HG02610 (cell line): ENCODE measurements around the gene YIPF1.

Experiments
- ATAC-seq: cut with Tn5 transposase; IDR thresholded peaks from one replicate; pipeline ENCODE4 v1.9.1; 2021; ENCODE audit warnings: mild to moderate bottlenecking, moderate library complexity; ENCODE audit not compliant: unreplicated experiment

The YIPF1 gene

DNA sequence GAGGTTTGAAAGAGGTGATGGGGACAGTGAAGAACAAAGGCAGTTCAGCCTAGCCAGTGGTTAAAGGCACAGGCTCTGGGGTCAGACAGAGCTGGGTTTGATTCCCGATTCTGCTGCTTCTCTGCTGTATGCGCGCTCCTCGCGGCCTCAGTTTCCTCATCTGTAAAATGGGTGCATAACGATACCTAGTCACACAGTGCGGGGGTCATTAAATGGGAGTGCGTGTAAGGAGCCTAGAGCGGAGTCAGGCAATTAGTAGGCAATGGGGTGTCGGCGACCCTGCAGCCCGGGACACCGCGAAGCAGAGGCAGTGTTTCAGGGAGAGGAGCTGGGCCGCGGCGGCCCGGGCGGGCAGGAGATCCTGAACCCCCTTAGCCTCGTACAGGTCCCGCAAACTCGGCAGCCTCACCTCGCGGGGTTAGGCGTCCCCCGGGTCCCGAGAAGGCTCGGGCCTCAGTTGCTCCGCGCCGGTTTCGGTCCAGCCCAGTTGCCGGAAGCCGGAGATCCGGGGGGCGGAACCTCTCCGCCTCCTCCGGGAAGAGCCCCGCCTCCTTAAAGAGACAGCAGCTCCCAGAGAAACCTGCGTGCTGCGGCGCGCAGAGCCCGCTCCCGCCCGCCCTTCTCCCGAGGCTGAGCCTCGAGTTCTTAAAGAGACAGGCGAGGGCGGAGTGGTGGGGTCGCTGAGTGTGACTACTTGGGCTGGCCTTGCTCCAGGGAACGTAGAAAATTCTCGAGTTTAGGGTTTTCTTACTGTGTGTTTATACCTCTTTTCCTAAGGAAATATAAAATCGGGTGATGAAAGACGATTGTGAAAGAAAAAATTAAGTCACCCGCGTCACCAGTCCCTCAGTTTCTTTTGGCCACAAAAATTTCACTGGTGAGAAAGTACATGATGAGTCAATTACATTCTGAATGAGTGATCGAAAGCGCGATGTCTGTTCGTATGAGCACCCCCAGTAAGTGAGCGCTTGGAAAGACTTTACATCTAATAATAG lies at the start of gene YIPF1:
Gene YIPF1, minus strand, starts transcription at position 494 of the 995 bp plus-strand sequence. CDS start 860 bp downstream, outside the sequence.
- peak; percentile 86 for ATAC-seq

DNA sequence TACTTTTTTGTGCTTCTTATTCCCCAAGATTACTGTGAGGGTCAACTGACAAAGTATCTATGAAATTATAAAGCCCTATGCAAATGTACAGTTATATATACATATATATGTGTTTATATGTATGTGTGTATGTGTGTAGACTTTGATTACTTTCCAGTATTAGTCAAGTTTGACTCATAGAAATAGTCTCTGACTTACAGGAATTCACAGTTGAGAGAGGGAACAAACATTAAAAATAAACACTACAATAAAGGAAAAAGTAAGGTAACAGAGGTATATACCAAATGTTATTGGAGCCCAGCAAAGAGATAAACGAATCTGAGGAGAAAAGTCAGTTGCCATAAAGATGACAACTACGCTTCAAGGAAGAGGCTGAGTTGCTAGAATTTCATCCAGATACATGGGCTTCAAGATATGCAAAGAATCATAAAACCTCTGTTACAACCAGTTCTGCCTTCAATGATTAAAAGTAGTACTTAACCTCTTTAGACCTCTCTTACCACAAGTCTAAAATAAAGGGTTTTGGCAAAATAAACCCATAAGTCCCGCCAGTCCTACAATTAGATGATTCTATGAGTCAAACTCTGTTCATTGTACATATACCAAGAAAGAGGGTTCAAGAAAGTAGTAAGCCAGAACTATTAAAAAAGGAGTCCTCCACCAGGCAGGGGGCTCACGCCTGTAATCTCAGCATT lies 48.7 kb upstream of the YIPF1 start:
- ATAC-seq: no peak

DNA sequence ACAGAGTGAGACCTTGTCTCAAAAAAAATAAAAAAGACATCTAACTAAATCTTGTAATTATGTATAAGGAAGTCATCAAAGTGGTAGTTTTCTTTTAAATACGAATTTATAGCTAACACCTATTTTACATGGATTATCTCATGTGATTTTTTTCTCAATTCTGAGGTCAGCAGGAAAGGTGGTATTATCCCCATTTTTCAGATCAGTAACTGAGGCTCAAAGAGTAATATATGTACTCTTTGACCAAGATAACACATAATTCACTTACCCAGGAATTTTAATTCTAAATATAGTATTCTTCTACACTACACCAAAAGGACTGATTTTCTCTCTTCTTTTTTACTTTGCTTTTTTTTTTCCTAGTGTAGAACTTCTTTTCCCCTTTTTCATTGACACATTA lies 46.8 kb upstream of the YIPF1 start:
- ATAC-seq: no peak

DNA sequence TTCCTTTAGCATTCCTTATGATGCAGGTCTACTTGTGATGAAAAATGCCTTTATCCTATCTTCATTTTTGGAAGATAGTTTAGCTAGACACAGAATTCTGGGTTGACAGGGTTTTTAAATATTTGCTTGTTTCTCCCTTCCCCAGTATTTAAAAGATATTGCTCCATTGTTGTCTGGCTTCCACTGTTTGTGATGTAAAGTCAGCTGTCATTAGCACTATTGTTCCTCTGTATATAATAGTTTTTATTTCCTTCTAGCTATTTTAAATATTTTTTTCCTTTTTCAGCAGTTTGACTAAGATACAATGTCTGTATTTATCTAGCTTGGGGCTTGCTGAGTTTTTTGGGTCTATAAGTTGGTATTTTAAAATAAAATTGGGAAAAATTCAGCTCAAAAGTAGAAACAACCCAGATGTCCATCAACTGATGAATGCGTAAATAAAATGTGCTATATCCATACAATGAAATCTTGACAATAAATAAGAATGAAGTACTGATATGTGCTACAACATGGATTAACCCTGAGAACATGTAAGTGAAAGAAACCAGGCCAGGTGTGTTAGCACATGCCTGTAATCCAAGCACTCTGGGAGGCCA lies 44.7 kb upstream of the YIPF1 start:
- ATAC-seq: no peak

DNA sequence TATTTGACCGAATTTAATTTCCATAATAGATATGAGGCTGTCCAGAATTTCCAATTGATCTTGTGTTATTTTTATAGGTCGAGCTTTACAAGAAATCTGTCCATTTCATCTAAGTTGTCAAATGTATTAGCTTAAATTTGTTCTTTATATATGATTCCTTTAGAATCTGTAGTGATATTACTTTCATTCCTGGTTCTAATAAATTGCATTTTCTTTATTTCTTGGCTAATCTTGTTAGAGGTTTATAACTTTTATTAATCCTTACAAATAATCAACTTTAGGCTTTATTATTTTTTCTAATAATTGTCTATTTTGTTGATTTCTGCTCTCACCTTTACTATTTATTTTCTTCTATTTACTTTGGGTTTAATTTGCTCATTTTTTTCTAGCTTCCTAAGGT lies 41.9 kb upstream of the YIPF1 start:
- no peak for ATAC-seq

DNA sequence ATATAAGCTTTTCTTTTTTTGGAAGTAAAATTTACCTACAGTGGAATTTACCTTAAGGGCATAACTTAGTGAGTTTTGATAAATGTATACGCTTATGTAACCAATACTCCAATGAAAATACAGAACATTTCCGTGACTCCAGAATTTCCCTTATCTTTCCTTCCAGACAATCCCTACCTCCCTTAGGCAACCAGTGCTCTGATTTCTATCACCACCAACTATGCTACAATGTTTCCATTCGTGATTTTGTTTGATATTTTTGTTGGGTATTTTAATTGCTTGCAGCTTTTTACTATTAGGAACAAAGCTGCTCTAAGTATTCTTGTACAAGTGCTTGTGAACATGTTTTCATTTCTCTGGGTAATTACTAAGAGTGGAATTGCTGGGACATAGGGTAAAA lies 41.3 kb upstream of the YIPF1 start:
- ATAC-seq: no peak

DNA sequence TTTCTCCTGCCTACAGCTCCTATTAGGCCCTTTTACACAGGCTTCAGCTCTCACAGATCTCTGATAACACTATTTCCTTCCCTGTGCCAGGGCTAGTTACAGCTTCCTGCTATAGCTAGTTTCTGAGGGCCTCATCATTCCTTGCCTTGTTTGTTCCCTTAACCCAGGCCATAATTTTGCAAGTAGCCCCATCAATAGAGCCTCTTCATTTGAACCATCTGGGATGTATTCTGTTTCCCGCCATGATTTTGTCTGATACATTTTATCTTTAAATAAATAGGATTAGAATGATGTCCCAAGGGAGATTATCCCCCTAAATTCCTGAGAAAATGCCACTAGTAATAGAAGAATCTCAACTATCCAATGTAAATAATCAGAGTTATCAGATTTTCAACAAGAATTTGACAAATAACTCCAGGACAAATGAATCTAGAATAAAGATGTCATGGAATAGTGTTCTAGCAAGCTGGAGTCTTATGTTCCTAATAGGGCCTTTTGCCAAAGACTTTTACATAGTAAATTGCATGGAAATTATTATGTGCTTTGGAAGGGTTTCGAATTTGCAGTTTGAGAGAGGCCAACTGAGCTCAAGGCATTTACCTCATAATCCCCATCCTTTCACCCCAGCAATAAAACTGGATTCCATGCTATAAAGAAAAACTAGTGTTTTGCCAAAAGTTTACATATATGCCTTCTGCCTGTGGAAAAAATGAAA lies 39.8 kb upstream of the YIPF1 start:
- ATAC-seq: no peak

DNA sequence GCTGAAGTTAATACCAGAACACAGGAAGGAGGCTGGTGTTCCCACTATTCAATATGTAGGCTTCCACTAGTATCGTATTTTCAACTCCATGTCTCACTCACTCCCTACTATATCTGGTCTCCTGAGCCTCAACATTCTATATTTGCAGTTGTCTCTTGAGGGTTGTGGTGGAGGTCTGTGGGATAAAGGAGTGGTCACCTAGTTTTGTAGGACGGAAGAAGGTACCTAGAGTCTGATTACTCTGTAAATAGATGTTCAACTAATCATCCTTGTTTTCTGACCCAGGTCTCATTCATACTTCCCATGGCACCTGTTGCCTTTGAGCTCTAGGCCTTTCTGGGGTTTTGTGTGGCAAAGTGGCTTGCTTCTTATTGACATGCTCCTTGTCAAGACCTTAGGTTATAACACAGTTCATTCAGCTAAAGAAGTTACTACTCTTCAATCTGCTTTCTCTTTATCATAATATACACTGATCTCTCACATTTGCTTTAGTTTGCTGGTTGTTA lies 37.8 kb upstream of the YIPF1 start:
- ATAC-seq: no peak

DNA sequence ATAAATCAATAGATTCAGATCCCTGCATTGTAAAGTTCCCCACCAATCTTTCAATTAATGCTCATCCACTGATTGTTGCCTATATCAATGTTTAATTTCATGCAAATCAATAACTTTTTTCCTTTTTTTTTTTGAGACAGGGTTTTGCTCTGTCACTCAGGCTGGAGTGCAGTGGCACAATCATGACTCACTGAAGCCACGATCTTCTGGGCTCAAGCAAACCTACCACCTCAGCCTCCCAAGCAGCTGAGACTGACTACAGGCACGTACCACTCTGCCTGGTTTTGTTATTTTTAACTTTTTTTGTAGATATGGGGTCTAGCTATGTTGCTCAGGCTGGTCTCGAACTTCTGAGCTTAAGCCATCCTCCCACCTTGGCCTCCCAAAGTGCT lies 30.1 kb upstream of the YIPF1 start:
- no peak for ATAC-seq

DNA sequence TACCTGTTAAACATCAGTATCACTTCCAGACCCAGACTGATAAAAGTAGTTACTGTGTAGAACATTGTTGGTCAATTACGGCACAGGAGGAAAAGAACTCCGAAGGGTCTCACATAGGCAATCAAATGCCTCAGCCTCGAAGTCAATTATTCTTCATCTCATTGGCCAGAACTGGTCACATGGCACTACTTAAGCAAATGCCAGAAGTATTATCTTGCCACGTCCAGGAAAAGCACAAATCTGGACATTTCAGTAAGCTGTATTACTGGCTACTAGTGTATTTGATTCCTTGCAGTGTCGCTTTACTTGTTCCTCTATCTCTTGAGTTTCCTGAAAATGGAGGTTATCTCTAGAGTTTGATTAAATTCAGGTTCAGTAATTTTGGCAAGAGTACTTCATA lies 28.7 kb upstream of the YIPF1 start:
- no peak for ATAC-seq

DNA sequence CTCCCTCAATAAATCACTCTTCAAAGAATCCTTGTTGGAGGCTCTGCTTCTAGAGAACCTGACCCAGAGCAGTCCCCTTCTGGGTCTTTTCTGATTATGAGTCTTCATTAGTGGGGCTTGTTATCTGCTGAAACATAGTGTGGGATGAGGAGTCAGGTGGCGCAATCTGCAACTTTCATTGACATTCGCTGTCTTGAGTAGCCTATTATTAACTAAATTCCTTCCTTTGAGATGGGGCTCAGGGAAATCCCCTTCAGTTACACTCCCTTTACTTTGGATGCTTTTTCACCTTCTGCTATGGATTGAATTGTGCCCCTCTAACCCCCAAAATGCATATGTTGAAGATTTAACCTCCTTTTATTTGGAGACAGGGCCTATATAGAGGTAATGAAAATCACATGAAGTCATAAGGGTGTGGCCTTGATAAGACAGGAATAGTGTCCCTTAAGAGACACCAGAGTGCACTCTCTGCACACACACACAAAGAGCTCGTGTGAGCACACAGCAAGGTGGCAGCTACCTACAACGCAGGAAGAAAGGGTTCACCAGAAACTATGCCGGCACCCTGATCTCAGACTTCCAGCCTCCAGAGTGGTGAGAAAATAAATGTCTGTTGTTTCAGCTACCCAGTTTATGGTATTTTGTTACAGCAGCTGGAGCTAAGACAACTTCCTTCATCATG lies 23.9 kb upstream of the YIPF1 start:
- no peak for ATAC-seq

DNA sequence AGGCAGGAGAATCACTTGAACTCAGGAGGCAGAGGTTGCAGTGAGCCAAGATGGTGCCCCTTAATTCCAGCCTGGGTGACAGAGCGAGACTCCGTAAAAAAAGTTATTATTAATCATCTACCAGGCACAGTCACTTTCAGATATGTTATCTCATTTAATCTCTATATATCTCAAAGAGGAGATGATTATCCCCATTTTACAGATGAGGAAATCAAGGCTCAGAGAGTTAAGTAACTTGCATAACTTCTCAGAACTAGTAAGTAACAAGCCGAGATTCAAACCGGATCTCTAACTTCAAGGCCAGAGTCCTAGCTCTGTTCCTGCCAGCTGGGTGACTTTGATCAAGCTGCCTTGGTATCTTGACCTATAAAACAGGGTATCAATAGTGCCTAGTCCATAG lies 21.8 kb upstream of the YIPF1 start:
- ATAC-seq: no peak

DNA sequence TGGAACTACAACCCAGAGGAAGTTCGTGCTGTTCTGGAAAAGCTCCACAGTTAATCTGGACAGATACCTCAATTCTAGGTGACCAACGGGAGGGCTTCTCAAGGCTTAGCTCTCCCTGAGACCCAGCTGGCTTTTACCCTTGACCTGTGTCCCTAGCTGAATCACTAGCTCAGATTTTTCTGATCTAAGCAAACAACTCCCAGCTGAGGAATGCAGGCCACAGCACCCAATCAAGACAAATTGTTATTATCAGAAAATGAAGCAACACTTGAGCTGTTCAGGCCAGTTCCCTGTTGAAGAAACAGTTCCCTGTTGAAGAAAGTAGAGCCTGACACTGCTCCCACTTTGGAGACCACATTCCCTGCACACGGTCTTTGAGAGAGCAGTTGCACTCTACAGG lies 20.3 kb upstream of the YIPF1 start:
- ATAC-seq: no peak

DNA sequence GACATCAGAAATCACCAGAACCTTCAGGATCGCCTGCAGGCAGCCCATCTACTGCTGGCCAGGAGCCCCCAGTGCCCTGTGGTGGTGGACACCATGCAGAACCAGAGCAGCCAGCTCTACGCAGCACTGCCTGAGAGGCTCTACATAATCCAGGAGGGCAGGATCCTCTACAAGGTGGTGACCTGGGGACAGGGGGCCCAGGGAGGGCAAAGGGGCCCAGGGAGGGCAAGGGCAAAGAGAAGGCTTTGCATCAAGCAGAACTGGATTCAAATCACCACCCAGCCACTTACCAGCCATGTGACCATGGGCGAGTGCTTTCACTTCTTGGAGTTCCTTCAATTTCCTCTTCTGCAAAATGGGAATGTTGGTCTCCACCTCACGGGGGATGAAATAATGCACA lies 16.5 kb upstream of the YIPF1 start:
- ATAC-seq: no peak

DNA sequence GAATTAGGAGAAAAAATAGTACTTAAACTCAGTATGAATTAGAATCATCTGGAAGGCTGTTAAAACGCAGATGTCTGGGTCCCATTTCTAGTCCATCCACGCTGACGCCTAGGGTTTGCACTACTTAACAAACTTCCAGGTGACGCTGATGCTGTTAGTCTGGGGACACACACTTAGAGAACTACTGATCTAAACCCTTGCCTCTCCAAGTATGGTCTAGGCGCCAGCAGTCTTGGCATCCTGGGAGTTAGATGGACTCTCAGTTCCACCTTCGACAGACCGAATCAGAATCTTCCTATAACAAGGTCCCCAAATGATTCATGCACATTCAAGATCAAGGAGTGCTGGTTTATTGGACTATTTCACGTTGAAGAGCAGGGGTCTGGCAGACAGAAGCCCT lies 15.9 kb upstream of the YIPF1 start:
- no peak for ATAC-seq

DNA sequence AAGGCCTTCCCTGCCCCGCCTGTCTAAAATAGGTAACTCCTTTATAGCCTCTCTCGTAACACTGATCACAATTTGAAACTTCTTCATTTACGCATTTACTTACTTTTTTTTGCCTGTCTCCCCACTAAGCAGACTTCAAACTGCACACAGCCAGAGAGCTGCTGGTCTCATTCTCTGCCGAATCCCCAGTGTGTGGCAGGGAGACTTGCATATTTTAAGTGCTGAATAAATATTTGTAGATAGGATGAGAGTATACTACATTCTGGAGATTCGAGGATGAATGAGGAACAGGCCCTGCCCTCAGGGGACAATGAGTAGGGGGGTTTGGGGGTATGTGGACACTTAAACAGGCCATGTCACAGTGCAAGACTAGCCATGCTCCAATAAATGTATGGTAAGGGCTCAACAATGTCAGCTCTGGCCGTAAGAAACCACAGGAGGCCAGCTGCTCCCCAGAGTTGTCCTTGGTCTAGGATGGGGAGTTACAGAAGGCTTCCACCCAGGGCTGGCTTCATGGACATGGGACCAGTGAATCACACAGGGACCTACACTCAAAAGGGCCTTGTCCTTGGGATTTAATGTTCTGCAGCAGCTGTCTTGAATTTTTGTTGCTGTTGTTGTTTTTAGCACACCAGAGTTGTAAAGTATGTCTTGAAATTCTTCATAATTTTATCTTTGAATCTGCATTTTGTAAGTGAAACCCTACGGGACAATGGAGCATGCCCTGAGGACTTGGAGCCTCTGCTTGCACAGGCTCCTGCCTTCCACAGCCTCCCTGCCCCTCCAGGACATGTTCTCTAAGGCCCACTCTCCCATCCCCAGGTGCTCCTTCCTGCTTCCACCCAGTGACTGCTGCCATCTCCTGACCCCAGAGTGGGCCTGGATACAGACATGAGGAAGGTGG lies 12.9 kb upstream of the YIPF1 start:
- no peak for ATAC-seq

DNA sequence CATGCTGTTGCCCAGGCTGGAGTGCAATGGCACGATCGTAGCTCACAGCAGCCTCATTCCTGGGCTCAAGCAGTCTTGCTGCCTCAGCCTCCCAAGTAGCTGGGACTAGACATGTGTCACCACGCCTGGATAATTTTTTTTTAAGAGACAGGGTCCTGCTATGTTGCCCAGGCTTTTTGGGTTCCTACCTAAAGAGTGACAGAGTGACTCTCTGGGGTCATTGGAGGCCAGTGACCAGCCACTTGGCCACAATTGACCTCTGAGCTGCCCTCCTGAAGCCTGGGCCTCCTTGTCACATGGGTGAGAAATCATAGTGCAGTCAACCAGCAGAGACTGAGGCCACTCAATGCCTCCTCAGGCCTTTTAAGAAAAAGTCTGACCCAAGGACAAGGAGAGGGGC lies 10.1 kb upstream of the YIPF1 start:
- no peak for ATAC-seq

DNA sequence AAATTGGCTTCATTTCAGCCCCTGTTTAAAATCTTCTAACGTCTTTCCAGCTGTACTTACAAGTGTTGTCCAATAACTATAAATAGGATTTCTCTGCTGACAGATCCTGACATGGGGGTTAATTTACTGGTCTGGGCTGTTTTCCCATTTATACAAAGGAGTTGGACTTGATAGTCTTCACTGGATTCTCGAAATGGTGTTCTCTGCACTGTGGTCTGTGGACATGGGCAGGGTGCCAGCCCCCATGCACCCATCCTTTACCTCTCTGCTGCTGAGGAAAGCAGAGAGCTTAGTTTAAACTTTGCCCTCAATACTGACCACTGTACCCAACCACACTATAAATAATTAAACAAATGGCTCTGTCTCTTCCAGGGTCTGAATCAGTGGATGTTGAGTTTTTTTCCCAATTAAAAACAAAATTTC lies 9.6 kb upstream of the YIPF1 start:
- ATAC-seq: no peak

DNA sequence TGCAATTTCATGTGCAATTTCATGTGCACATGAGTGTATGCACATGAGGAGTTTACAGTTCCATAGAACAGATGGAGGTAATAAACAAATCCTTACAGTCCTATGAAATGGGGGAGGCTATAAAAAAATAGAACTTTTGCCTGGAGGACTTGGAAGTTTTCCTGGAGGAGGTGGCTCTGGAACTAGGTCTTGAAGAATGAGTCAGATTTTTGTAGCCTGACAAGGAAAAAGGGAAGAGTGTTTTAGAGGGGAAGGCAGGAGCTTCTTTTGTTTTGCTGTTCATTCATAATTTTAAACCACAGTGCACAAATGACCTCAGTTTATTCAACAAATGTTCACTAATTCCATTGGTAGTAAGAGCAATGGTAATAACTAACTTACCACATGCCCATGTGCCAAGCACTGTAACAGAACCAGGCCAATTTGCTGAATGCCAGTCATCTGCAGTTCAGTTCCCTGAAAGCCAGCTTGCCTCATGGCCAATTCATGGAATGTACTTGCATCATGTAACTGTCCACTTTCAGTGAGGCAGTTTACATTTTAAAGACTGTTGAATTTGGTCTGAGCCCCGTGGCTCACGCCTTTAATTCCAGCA lies 7.1 kb upstream of the YIPF1 start:
- no peak for ATAC-seq
